ENCODE measurements around the gene EPSTI1. TPM values are rescaled to one million over a fixed set of nuclear protein-coding genes. Genes with fewer than 3 reads are reported as not detected.

Gene EPSTI1
- total RNA-seq, 1 donor from 2014 or later, result 24.7 TPM

DNA sequence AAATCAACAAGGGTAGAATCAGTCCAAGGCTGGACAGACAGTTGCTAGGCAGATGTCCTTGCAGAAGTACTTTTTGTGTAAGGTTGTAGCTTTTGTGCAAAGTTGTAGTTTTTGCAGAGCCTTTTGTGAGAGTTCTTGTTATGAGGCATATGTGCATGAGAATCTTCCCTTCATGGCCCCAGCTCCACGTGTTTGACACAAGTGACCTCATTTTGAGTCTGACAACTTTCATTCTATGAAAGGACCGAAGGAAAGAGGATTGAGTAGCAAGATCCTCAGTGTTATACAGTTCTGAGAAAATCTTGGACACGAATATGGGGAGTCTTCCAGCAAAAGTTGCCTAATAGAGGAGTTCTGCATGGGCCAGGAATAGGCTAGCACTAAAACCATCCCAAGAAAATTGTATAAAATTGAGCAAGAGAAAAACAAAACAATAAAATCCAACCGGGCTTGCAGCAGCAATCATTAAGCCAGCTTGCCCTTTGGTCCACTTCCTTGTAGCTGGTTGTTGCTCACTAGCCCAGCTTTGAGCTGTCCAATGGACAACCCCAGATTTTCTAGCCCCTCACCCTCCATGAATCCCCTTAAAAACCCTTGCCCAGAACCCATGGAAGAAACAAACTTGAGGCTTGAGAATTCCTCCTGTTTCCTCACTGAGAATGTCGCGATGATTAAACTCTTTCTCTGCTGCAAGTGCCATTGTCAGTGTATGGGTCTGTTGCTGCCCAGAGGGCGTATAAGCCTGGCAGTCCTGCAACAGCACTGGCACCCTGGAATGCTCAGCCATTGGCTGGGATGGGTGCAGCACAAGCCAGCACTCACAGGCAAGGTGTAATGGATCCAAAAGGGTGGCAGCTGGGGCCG is 6.5 kb downstream of the EPSTI1 start:
- H3K4me1 ChIP-seq, result peaks cover 8% of the 10 kb centered on the region
- ATAC-seq (peak; percentile 22), DNase-seq (no peak)
- intact Hi-C loops (cut with DNase I), result no loop called here
- H3K27me3 ChIP-seq, result no peaks in the 10 kb centered on the region
- H3K27ac ChIP-seq, result no peak overlapping the region
- H3K9me3 ChIP-seq, result no peaks in the 10 kb centered on the region
- no peak overlapping the region for H3K4me3 ChIP-seq
- TF ChIP-seq, protein P1, sequence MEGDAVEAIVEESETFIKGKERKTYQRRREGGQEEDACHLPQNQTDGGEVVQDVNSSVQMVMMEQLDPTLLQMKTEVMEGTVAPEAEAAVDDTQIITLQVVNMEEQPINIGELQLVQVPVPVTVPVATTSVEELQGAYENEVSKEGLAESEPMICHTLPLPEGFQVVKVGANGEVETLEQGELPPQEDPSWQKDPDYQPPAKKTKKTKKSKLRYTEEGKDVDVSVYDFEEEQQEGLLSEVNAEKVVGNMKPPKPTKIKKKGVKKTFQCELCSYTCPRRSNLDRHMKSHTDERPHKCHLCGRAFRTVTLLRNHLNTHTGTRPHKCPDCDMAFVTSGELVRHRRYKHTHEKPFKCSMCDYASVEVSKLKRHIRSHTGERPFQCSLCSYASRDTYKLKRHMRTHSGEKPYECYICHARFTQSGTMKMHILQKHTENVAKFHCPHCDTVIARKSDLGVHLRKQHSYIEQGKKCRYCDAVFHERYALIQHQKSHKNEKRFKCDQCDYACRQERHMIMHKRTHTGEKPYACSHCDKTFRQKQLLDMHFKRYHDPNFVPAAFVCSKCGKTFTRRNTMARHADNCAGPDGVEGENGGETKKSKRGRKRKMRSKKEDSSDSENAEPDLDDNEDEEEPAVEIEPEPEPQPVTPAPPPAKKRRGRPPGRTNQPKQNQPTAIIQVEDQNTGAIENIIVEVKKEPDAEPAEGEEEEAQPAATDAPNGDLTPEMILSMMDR (IDR thresholded peaks at IDR 0.05), result no peak
- no peaks in the 10 kb centered on the region for H3K36me3 ChIP-seq

DNA sequence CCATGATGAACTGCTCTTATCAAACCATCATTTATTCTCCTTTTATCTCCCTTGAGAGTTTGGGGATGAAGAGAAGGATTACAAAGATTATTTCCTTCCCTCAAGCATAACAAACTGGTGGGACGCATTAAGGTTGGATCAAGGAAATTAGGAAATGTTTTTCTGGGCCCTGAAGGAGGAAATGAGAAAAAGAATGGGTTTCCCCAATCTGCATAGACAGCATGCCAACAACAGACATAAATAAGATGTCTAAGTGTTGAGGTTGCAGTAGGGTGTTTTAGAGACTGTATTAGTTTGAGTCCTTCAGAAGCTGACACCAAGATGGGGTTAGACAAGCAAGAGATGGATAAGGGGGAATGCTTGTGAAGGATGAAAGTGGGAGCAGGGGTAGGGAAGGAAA is 7.3 kb downstream of the EPSTI1 start:
- Histone ChIP-seq H3K36me3 (no peaks in the 10 kb centered on the region), H3K27me3 (no peaks in the 10 kb centered on the region), H3K4me3 (no peak overlapping the region), H3K9me3 (no peaks in the 10 kb centered on the region), H3K27ac (no peak overlapping the region), H3K4me1 (peaks cover 5% of the 10 kb centered on the region)
- ATAC-seq (no peak), DNase-seq (no peak)
- TF ChIP-seq, protein P1 (IDR thresholded peaks at IDR 0.05), result no peak
- intact Hi-C loops (cut with DNase I), result no loop called here

DNA sequence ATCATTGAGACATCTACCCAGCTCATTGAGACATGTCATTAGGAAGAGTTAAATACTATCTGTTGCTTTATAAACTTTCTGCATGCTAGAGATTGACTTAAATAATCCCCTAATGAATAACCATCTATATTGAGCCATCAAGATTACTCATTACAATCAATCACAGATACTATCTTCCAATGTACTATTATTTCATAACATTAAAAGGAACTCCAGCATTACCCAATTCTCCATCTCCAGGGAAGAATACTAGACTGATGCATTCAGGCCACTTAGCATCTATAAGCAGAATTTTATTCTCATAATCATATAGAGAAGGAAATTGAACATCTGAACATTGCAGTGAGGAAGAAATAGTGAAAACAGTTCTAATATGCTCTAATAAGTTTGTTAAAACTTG is 8.0 kb downstream of the EPSTI1 start:
- Histone ChIP-seq H3K27me3 (no peaks in the 10 kb centered on the region), H3K36me3 (no peaks in the 10 kb centered on the region), H3K4me3 (no peak overlapping the region), H3K27ac (no peak overlapping the region), H3K4me1 (peaks cover 5% of the 10 kb centered on the region), H3K9me3 (no peaks in the 10 kb centered on the region)
- no peak for DNase-seq
- ATAC-seq, result no peak
- intact Hi-C loops (cut with DNase I), result no loop called here
- TF ChIP-seq, protein P1 (IDR thresholded peaks at IDR 0.05), result no peak

DNA sequence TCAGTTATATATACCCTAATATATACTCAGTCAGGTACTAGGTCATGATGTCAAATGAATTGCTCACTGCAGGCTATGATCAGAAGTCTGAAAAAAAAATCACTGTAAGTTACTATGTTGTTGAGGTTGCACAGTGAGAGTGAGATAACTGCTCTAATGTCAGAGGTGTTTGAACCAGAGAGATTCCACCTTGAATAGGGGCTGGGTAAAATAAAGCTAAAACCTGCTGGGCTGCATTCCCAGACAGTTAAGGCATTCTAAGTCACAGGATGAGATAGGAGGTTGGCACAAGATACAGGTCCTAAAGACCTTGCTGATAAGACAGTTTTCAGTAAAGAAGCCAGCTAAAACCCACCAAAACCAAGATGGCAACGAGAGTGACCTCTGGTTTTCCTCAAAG is 10.2 kb downstream of the EPSTI1 start:
- ATAC-seq (no peak), DNase-seq (no peak)
- Histone ChIP-seq H3K9me3 (no peaks in the 10 kb centered on the region), H3K4me3 (no peak overlapping the region), H3K36me3 (no peaks in the 10 kb centered on the region), H3K27me3 (no peaks in the 10 kb centered on the region), H3K27ac (no peak overlapping the region), H3K4me1 (peaks cover 5% of the 10 kb centered on the region)
- intact Hi-C loops (cut with DNase I), result no loop called here
- TF ChIP-seq, protein P1 (IDR thresholded peaks at IDR 0.05), result no peak

DNA sequence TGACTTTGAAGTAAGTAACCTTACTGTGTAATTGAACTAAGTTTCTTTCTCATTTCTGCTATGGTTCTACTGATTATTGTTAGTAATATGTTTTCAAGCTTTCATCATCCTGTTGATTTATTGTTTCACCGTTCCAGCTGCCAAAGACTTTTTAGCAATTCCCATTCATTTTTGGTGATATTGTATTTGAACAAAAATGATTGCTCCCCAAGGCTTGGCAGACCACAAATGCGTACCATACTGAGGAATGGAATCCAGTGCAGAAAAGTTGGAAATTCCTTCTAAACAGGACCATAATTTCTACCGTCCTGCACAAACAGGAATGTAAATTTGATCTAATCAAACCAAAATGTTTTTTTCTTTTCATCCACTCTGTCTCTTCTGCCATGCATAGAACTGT is 10.7 kb downstream of the EPSTI1 start:
- no peak for ATAC-seq
- intact Hi-C loops (cut with DNase I), result no loop called here

More for the DNA sequence above, 10.7 kb downstream of the EPSTI1 start:
- DNase-seq, result no peak
- no peak overlapping the region for H3K4me3 ChIP-seq
- no peak overlapping the region for H3K27ac ChIP-seq
- H3K9me3 ChIP-seq, result no peaks in the 10 kb centered on the region
- H3K4me1 ChIP-seq, result peaks cover 5% of the 10 kb centered on the region
- TF ChIP-seq, protein P1 (IDR thresholded peaks at IDR 0.05), result no peak
- H3K27me3 ChIP-seq, result no peaks in the 10 kb centered on the region
- H3K36me3 ChIP-seq, result no peaks in the 10 kb centered on the region
